HG03469 (cell line): ENCODE data around the gene PIK3IP1.
"Not testable (repeated sequence)": the region's sequence is repeated elsewhere in the genome, so short reads cannot be mapped to it uniquely, and the experiment has no call there.

Source experiments
- ATAC-seq: cut with Tn5 transposase; IDR thresholded peaks from one replicate; pipeline ENCODE4 v1.9.1; 2021; ENCODE audit warnings: mild to moderate bottlenecking, moderate library complexity, moderate number of reproducible peaks; ENCODE audit not compliant: unreplicated experiment

PIK3IP1 gene

GRCh38 chr22:31259798-31260473, 32.4 kb downstream of the PIK3IP1 start:
- no peak for ATAC-seq

GRCh38 chr22:31253949-31254348, 38.3 kb downstream of the PIK3IP1 start:
- ATAC-seq, result no peak

- no peak for ATAC-seq
Measured at GRCh38 chr22:31250740-31251600, 41.3 kb downstream of the PIK3IP1 start.

- no peak for ATAC-seq
Measured at GRCh38 chr22:31248965-31249958, 43.0 kb downstream of the PIK3IP1 start.

GRCh38 chr22:31248138-31248745, 44.0 kb downstream of the PIK3IP1 start:
- ATAC-seq, result no peak

- ATAC-seq, result no peak
Measured at GRCh38 chr22:31247726-31248125, 44.6 kb downstream of the PIK3IP1 start.

- no peak for ATAC-seq
Measured at GRCh38 chr22:31246687-31247086, 45.6 kb downstream of the PIK3IP1 start.

- not testable (repeated sequence) for ATAC-seq
Measured at GRCh38 chr22:31245998-31246397, 46.3 kb downstream of the PIK3IP1 start.

GRCh38 chr22:31244943-31245451, 47.3 kb downstream of the PIK3IP1 start:
- ATAC-seq, result no peak

GRCh38 chr22:31244046-31244942, 48.0 kb downstream of the PIK3IP1 start:
- no peak for ATAC-seq

GRCh38 chr22:31243339-31244045, 48.8 kb downstream of the PIK3IP1 start:
- ATAC-seq, result no peak

- ATAC-seq, result no peak
Measured at GRCh38 chr22:31241936-31242335, 50.4 kb downstream of the PIK3IP1 start.

- ATAC-seq, result no peak
Measured at GRCh38 chr22:31241200-31241599, 51.1 kb downstream of the PIK3IP1 start.

- no peak for ATAC-seq
Measured at GRCh38 chr22:31239771-31240370, 52.4 kb downstream of the PIK3IP1 start.

- no peak for ATAC-seq
Measured at GRCh38 chr22:31238057-31238456, 54.2 kb downstream of the PIK3IP1 start.

GRCh38 chr22:31236044-31236443, 56.2 kb downstream of the PIK3IP1 start:
- ATAC-seq, result not testable (repeated sequence)

- ATAC-seq, result no peak
Measured at GRCh38 chr22:31235081-31235480, 57.2 kb downstream of the PIK3IP1 start.

GRCh38 chr22:31233001-31233400, 59.3 kb downstream of the PIK3IP1 start:
- ATAC-seq, result no peak
